ENCODE measurements around the gene FEM1C.

- no peak for TF ChIP-seq CTCF (conservative IDR thresholded peaks at IDR 0.05; ENCODE audit: low read length)
- no peak for TF ChIP-seq EZH2phosphoT487 (IDR thresholded peaks at IDR 0.05; ENCODE audit: borderline replicate concordance, low read depth, low read length)
Measured at GRCh38 chr5:115487756-115488155, 56.8 kb downstream of the FEM1C start.
